ENCODE results near the gene LAD1. TPM values are rescaled to one million over a fixed set of nuclear protein-coding genes. Genes with fewer than 3 reads are reported as not detected.

The LAD1 gene
- polyA plus RNA-seq, 1 experiment: 0.04 TPM

- H3K9me3 ChIP-seq (ENCODE audit: control insufficient read depth, insufficient read depth, low read length): no peaks in the 10 kb centered on the region
- no peak overlapping the region for H3K27ac ChIP-seq (ENCODE audit: low read depth, low read length)
- H3K27me3 ChIP-seq (ENCODE audit: control insufficient read depth, insufficient read depth, low read length): no peaks in the 10 kb centered on the region
- no peak for DNase-seq (ENCODE audit: low read depth, low spot score)
- POLR2A ChIA-PET: interaction anchor here (0.7 kb wide), 1 partner anchor 1031 kb away, joined by 3 read pairs; no protein-coding TSS in a partner anchor
- TF ChIP-seq CTCF (IDR thresholded peaks at IDR 0.05; ENCODE audit: low read depth, low read length): no peak
- CTCF ChIA-PET: interaction anchor here (1.6 to 8.1 kb wide), 2 partner anchors 8 to 69 kb away, joined by 10 to 67 read pairs; no protein-coding TSS in a partner anchor
- H3K4me3 ChIP-seq (ENCODE audit: low read depth, low read length): no peak overlapping the region
Measured at GRCh38 chr1:201443747-201444146, 44.6 kb upstream of the LAD1 start.

- H3K4me3 ChIP-seq (ENCODE audit: low read depth, low read length): no peak overlapping the region
- no peaks in the 10 kb centered on the region for H3K9me3 ChIP-seq (ENCODE audit: control insufficient read depth, insufficient read depth, low read length)
- H3K27ac ChIP-seq (ENCODE audit: low read depth, low read length): no peak overlapping the region
- TF ChIP-seq CTCF (IDR thresholded peaks at IDR 0.05; ENCODE audit: low read depth, low read length): no peak
- CTCF ChIA-PET: interaction anchor here (0.7 to 5.9 kb wide), 6 partner anchors 11 to 90 kb away, joined by 3 to 135 read pairs (median 14); no protein-coding TSS in a partner anchor
- no peak for DNase-seq (ENCODE audit: low read depth, low spot score)
- POLR2A ChIA-PET: interaction anchor here (1.8 to 2.0 kb wide), 2 partner anchors 24 to 32 kb away, joined by 18 to 22 read pairs; partner anchors contain the start of gene PHLDA3
- H3K27me3 ChIP-seq (ENCODE audit: control insufficient read depth, insufficient read depth, low read length): no peaks in the 10 kb centered on the region
Measured at GRCh38 chr1:201436969-201437368, 37.8 kb upstream of the LAD1 start.

GRCh38 chr1:201436393-201436792 is 37.3 kb upstream of the LAD1 start:
- Histone ChIP-seq H3K27me3 (ENCODE audit: control insufficient read depth, insufficient read depth, low read length) (peaks cover 4% of the 10 kb centered on the region), H3K4me3 (ENCODE audit: low read depth, low read length) (no peak overlapping the region), H3K27ac (ENCODE audit: low read depth, low read length) (no peak overlapping the region), H3K9me3 (ENCODE audit: control insufficient read depth, insufficient read depth, low read length) (no peaks in the 10 kb centered on the region)
- CTCF ChIA-PET: interaction anchor here (0.6 to 5.9 kb wide), 19 partner anchors 10 to 281 kb away, joined by 3 to 135 read pairs (median 7); no protein-coding TSS in a partner anchor
- peak; percentile 36 for TF ChIP-seq CTCF (IDR thresholded peaks at IDR 0.05; ENCODE audit: low read depth, low read length)
- POLR2A ChIA-PET: interaction anchor here (0.8 to 2.0 kb wide), 5 partner anchors 25 to 104 kb away, joined by 4 to 22 read pairs (median 5); partner anchors contain the start of gene PHLDA3
- DNase-seq (ENCODE audit: low read depth, low spot score): no peak

GRCh38 chr1:201434266-201434665 is 35.1 kb upstream of the LAD1 start:
- TF ChIP-seq CTCF (IDR thresholded peaks at IDR 0.05; ENCODE audit: low read depth, low read length): no peak
- Histone ChIP-seq H3K27ac (ENCODE audit: low read depth, low read length) (no peak overlapping the region), H3K27me3 (ENCODE audit: control insufficient read depth, insufficient read depth, low read length) (peaks cover 8% of the 10 kb centered on the region), H3K4me3 (ENCODE audit: low read depth, low read length) (no peak overlapping the region), H3K9me3 (ENCODE audit: control insufficient read depth, insufficient read depth, low read length) (no peaks in the 10 kb centered on the region)
- DNase-seq (ENCODE audit: low read depth, low spot score): no peak
- POLR2A ChIA-PET: no interaction called here
- CTCF ChIA-PET: interaction anchor here (1.4 to 5.9 kb wide), 5 partner anchors 8 to 79 kb away, joined by 3 to 135 read pairs (median 13); no protein-coding TSS in a partner anchor

- ChIA-PET POLR2A (no interaction called here), CTCF (interaction anchor here (1.2 to 5.9 kb wide), 5 partner anchors 9 to 79 kb away, joined by 3 to 135 read pairs (median 7); no protein-coding TSS in a partner anchor)
- Histone ChIP-seq H3K4me3 (ENCODE audit: low read depth, low read length) (no peak overlapping the region), H3K27me3 (ENCODE audit: control insufficient read depth, insufficient read depth, low read length) (peaks cover 13% of the 10 kb centered on the region), H3K27ac (ENCODE audit: low read depth, low read length) (no peak overlapping the region), H3K9me3 (ENCODE audit: control insufficient read depth, insufficient read depth, low read length) (no peaks in the 10 kb centered on the region)
- no peak for DNase-seq (ENCODE audit: low read depth, low spot score)
- no peak for TF ChIP-seq CTCF (IDR thresholded peaks at IDR 0.05; ENCODE audit: low read depth, low read length)
Measured at GRCh38 chr1:201433609-201434008, 34.5 kb upstream of the LAD1 start.
